Stimulated activated CD8-positive, alpha-beta memory T cell treated with anti-CD3 and anti-CD28 coated beads, Interleukin-15, amount 100 ng/mL, for 4 hours (primary cell): ENCODE results near the gene EMP3.
"Not testable (repeated sequence)": the region's sequence is repeated elsewhere in the genome, so short reads cannot be mapped to it uniquely, and the experiment has no call there.

Source experiments
- DNase-seq, 2 donors: peaks; one replicate each; pipeline ENCODE4 v3.0.0-alpha.2; 2020; ENCODE audit warnings: low read depth in 2 of 2

Gene EMP3

DNA sequence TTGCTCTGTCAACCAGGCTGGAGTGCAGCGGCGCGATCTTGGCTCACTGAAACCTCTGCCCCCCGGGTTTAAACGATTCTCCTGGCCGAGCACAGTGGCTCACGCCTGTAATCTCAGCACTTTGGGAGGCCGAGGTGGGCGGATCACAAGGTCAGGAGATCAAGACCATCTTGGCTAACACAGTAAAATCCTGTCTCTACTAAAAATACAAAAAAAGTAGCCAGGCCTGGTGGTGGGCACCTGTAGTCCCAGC is 7.7 kb upstream of the EMP3 start:
- not testable (repeated sequence) for DNase-seq

DNA sequence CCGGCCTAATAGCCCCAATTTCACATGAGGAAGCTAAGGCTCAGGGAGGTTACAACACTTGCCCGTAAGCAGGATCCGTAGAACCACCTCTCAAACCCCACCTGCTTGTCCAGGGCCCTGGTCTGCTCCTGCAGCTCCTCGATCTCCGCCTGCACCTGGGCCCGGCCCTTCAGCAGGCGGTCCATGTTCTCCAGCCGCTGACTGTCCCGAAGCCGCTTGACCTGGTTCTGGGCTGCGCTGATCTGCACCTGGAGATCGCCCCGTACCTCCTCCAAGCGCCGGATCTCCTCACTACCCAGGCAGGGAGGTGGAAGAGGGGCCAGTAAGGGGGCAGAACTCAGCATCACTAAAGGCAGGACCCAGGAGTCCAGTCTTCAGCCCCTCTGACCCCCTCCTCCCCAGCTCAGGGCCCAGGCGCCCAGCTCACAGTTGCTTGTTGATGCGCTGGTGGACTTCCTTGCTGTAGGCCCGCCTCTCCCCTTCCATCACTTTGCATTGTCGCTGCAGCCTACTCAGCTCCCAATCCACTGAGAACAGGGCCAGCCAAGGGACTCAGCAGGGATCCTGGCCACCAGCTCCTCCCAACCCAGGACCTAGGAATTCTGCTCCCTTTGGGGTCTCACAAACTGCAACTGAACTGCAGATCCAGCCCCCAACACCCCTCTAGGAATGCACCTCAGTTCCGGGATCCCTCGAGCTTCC is 6.9 kb upstream of the EMP3 start:
- no peak for DNase-seq

DNA sequence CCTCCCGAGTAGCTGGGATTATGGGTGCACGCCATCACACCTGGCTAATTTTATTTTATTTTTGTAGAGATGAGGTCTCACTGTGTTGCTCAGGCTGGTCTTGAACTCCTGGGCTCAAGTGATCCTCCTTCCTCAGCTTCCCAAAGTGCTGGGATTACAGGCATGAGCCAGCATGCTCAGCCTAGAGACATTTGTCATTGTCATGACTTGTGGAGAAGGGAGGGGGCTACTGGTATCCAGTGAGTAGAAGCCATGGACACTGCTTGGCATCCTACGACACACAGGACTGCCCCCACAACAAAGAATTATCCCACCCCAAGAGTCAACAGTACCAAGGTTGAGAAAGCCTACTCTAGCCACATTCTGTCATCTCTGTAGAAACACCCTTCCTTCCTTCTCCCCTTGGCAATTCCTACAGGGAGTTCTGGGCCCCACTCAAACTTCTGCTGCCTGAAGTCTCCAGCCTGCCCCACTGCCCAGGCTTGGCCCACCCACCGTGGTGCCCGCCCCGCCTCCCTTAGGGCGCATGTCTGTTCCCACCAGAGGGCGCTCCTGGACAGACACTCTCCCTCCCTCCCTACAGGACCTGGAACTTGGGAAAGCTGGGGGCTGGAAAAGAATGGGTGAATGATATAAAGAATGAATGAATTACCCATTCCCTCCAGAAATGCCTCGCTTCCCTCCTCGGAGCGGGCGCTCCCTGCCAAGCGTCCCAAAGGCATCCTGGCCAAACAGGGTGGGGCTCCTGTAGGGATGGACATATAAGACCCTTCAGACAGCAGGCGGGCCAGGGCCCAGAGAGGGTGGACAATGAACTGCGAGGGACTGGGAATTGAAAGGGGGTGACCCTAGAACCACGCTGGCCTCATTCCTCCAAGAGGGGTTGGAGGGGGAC is 5.5 kb upstream of the EMP3 start:
- DNase-seq, result peak in 1 of 2 donors; percentile 52

DNA sequence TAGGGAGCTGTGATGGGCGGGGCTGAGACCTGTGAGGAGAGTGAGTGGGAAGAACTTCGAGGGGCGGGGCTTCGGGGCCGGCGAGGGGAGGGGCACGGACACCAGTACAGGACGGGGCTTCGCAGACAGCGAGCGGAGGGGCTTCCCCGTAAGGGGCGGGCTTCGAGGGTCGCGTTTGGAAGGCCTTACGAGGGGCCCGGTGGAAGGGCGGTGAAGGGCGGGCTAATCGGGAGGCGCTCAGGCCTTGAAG is 4.1 kb upstream of the EMP3 start:
- DNase-seq, result peak; percentile 89 to 96

DNA sequence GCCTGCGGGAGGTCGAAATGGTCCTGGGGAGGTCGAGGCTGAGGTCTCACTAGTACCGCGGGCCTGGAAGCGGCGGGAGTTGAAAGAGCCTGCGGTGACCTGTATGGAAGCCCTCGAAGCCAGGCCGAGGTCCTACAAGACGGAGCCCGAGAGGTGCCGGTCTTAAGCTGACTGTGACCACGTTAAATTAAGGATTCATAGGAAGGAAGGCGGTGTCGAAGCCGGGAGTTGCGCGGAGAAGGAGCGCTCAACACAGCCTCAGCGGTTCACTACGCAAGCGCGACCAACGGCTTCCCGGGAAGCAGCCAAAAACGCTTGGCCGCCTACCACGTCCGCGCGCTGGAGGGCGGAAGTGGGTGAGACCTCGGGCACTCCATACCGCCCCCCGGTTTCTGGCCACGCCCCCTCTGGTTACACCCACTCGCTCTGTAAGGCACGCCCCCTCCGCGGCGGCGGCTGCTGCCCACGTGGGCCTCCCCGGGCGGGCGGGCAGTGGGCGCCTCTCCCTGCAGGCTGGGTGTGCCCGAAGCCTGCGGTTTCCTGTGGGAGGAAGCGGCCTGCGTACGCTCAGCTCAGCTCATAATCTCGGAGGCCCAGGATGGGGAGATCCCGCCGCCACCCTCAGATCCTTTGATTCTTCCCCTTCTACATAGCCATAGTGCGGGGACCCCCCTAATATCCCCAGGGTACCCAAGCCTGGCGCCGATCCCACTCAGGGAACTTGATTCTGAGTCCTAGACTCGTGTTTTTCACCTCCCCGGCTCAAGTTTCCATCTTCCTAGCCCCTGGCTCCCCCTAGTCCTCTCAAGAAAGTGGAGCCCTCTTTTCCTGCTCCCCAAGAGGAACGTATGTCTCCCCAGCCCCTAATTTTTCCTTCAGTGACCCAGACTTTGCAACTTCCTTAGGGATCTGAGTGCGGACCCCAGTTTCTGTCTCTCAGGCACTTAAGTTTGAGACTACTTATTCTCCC is 3.4 kb upstream of the EMP3 start:
- DNase-seq, result peak; percentile 96 to 99

DNA sequence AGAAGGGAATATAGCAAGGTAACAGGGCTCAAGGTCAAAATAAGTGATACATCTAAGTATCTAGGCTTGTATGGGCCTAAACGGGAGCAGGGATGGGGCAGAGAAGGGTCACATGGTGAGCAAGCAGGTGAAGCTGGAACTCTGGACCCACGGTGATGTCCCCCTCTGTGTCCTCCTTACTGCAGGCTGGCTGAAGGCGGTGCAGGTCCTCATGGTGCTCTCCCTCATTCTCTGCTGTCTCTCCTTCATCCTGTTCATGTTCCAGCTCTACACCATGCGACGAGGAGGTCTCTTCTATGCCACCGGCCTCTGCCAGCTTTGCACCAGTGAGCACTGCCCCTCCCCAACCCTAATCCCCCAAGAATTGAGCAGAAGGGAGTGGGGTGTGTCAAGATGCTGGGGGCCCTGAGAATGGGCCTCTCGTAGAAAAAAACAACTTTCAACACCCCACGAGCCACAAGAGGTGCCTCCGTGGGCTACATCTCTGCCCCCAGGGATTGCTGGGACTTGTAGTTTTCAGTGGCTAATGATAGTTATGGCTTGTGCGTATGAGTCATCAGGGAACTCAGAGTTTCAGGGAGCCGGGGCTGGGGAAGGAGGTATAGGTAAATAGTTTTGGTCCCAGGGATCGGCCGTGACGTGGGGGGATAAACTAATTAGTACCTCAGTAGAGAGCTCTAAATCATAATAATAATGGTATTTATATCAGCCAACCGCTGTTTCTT is 4.0 kb downstream of the EMP3 start:
- DNase-seq, result peak in 1 of 2 donors; percentile 24

DNA sequence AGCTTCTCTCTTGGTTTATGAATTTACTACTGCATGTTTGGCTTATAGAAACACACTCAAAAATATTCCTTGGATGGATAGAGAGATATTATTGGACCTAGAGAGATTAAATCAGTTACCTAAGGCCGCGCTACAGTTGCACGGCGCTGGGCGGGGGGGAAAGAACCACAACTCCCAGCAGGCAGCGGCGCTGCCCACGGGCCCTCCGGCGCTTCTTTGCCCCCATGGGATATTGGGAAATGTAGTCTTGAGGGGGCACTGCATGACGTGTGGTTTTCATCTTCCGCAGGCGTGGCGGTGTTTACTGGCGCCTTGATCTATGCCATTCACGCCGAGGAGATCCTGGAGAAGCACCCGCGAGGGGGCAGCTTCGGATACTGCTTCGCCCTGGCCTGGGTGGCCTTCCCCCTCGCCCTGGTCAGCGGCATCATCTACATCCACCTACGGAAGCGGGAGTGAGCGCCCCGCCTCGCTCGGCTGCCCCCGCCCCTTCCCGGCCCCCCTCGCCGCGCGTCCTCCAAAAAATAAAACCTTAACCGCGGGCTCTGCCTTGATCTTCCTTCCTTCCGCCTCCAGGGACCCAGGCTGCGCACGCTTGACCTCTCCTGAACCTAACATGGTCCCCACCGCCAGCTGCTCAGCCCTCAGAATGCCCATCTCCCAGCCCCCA is 4.8 kb downstream of the EMP3 start:
- DNase-seq, result peak in 1 of 2 donors; percentile 72

DNA sequence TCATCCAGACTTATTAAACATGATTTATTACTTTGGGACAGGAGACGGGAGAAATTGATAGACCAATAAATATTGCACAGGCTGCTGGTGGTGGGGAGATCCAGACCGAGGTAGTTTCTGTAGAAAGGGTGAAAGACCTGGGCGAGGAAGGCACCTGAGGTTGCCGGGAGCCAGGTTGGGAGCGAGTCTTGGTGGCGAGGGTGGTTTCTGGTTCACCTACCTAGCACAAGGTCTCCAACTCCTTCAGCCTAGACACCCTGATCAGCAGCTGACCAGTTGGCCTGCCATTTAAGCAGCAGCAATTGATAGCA is 7.0 kb downstream of the EMP3 start:
- DNase-seq, result no peak

DNA sequence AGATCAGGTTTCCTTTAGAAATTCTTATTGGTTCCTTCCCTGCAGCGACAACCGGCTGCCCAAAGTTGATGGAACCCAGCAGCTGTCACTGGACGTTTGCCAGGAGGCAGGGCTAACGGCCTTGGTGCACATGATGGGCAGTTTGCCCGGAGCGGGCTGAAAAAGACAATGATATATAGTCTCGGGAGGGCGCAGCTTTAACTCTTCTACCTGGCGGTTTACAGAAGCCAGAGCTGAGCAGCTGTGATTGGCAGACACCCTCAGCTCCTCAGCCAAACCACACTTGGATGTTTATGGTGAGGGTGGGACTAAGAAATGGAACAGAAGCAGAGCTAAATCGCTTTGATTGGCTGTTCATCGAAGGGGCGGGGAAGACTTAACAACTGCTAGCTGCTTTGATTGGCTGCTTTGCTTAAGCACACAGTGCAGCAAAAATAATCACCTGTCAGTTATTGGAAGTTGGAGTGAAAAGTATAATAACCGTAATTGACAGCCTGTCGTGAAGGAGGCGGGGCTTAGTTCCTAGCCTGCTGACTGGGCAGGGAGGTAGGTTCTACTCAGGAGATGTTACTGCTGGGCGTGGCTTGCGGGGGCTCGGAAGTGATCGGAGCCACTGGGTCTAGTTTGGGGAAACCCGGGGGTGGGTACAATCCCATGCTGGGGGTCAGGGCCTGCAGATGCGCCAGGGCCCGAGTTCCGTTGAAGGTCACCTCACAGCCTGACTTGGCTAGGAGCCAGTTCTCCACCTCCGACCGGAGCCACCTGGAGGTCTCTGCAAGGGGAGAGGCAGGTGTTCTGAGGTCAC is 7.5 kb downstream of the EMP3 start:
- DNase-seq, result peak; percentile 74 to 95

DNA sequence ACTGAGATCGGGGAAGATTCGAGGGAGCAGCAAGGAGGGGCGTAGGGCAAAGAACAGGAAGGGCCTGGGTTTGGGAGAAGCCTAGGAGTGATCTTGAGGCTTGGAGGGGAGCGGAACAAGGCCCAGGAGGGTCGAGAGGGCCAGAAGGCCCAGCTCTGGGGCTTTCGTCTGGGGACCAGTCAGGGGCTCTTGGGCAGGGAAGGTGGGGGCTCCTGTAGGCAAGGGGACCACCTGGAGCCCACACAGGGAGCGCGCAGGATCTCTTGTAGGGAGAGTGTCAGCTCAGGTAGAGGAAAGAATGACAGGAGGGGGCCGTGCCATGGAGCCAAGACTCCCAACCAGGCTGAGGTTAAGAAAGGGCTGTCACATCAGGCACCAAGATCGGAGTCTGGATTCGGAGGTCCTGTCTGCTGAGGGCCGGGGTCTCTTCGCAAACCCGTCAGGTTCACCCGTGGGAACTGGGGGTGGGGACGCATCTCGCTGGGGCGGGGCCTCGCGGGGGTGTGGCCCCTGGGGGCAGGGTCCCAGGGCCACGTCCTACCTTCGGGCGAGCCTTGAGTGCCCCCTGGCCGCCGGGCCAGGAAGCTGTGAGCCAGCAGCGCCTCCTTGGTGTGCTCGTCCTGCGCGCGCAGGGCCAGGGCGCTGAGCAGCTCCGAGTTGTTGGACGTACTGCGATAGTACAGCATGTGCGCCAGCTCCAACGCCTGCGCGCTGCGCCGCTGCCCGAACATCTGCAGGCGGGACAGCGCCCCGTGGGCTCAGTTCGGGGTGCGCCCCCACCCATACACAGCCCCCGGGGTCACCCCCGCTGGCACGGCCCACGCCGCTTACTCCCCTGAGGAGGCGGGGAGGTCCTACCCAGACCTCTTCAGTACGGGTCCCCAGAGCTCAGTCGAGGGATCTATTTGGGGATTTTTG is 8.4 kb downstream of the EMP3 start:
- peak; percentile 85 to 86 for DNase-seq

DNA sequence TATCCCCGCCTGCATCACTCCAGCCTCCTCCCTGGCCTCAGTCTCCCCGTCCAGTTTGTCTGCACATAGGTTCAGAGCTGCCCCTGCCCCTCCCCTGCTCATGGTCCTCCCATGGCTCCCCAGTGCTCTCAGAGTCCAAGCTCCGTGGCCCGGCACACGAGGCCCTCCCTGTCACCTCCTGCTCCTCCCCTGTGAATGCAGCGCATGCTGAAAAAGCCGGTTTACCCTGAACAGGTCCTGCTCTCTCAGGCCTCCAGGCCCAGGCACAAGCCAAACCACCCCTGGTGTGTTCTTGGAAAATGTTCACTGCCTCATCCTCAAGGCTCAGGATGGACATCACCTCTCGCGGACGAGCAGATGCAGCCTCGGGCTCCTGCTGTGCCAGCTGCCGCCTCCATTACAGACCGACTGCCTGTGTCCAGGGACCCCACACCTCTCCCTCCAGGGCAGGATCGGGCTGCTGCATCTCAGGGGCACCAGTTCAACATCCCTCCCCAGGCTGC is 13.0 kb downstream of the EMP3 start:
- DNase-seq, result no peak

DNA sequence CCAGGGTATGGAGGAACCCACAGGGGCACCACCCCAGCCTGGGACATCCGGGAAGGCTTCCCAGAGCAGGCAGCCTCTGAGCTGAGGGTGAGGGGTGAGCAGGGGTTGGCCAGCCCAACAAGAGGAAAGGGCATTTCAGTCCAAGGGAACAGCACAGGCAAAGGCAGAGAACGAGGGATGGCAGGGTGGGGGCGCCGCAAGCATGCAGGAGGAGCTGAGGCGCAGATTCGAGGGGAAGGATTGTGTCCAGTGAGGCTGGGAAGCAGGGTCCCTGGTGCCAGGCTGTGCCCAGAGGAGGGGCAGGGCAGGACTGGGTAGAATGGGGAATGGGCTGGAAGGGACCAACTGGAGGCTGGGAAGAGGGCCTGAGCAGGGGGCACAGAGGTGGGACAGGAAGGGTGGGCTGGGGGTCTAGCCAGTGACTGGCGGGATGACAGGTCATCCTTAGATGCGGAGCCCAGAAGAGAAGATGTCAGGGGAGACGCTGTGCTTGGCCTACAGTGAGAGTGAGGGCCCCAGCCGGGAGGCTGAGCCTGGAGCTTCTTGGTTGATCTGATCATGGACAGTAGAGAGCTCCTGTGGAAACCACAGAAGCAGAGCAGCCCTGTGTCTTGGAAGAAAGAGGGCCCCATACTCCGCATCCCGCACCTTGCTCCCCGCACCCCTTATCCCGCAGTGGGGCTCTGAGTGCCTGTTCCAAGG is 13.6 kb downstream of the EMP3 start:
- DNase-seq, result no peak

DNA sequence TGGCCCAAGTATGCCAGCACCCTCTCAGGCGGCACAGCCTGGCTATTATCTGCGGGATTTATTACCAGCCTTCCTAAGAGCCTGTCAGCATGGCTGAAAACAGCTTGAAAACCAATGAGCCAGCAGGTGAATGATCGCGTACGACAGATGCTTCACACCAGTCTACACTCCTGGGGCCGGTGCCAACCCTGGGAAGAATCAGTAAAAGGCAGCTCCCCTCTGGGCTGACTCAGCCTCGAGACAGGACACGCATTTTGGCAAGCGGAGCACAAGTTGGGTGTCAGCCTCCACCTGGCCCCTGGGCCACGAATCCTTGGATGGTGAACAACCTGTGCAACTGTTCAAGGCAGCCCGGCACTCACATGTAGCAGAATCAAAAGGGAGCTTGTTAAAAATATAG is 15.6 kb downstream of the EMP3 start:
- DNase-seq, result no peak

DNA sequence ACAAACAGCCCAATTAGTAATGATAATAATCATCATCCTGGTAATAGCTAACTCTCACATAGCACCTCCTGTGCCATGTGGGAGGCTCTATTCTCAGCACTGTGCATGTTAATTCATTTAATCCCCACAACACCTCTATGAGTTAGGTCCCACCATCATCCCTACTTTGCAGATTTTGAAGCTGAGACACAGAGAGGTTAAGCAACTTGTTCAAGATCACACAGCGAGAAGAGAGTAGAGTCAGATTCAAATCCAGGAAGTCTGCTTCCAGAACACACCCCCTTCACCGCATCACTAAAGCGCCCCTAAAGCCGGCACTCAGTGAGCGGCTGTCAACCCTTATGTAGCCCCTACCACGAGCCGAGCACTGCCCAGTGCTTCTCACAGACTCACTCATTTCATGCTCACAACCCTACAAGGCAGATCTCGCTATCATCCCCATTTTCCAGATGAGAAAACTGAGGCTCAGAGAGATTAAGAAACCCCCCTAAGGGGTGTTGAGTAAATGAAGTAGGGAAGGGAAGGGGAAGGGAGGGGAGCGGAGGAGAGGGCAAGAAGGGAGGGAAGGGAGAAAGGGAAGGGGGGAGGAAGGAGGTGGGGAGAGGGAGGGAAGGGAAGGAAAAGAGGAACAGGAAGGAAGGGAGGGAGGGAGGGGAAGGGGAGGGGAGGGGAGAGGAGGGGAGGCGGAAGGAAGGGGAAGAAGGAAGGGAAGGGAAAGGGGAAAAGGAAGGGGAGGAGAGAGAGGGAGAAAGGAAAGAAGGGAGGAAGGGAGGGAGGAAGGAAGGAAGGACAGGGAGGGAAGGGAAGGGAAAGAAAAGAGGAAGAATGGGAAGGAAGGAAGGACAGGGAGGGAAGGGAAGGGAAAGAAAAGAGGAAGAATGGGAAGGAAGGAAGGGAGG is 16.4 kb downstream of the EMP3 start:
- DNase-seq, result no peak

DNA sequence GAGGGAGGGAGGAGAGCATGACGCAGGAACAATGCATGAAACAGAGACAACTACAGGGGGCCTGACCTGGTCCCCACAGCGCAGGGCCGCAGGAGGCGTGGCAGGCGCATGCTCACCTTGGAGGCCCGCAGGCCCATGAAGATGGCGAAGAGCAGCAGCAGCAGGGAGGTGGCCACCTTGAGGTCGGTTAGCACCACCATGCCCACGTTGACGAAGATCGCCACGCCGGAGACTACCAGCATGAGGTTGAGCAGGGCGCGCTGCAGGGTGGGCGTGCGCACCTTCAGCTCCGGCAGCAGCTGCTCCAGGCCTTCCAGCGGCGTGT is 17.0 kb downstream of the EMP3 start:
- DNase-seq, result no peak

DNA sequence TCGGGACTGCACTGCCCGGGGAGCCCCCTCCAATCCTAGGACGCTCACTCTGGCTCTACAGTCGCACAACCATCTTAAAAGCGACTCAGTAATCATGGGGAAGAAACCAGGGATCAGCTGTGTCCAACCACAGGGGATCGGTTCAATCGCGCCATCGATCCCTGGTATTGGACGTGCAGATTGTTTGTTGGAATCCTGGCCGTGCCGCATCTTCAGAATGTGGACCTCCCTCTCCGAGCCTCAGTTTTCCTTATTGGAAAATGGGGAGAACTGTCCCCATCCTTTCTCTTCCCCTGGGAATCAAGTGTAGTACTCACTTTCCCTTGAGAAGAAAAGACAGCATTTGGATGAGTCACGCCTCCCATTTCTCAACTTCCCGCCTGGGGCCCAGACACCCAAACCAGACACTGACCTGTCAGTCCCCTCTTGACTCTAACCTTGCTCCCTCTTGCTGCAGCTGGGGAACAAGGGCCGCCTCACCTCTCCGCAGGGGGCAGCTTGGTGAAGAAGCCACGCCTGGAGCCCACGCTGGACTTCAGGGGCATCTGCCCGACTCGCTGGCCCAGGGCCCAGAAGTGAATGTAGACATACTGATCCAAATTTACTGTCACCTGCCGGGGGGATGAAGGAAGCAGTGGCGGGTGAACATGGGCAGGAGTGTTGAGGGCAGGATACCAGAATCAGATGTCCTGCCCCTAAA is 17.6 kb downstream of the EMP3 start:
- no peak for DNase-seq

DNA sequence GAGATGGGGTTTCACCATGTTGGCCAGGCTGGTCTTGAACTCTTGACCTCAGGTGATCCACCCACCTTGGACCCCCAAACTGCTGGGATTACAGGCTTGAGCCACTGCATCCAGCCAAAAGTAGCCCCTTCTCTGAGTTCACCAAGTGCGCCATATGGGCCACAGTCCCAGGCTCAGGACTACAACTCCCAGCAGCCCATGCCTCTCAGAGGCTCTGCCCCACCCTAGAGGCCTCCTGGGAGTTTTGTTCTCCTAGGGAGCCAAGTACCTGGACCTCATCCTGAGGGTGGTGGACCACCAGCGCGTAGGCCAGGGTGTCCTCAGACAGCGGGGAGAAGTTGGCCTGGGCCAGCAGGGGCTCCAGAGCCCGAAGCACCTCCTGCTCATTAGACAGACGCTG is 19.5 kb downstream of the EMP3 start:
- DNase-seq, result no peak
